GM12872 (cell line): Measurements from ENCODE around the gene PIK3C2A.

Experiments used
- CTCF ChIP-seq: IDR thresholded peaks from 3 replicates; pipeline ENCODE4 v1.5.1; 2011; ENCODE audit warnings: low read depth, mild to moderate bottlenecking, low read length, moderate library complexity; ENCODE audit not compliant: insufficient read depth

Gene PIK3C2A

GRCh38 chr11:17162376-17162775, 45.4 kb downstream of the PIK3C2A start:
- TF ChIP-seq CTCF = no peak

GRCh38 chr11:17161515-17161914, 46.3 kb downstream of the PIK3C2A start:
- TF ChIP-seq CTCF = no peak

- TF ChIP-seq CTCF = no peak
Observed at GRCh38 chr11:17159441-17159840, 48.3 kb downstream of the PIK3C2A start.
